ENCODE measurements around the gene RAI1. TPM values are rescaled to one million over a fixed set of nuclear protein-coding genes. Genes with fewer than 3 reads are reported as not detected.
A peak's percentile ranks its signal among the peaks of the same experiment; 100 is the strongest.
"Not testable (repeated sequence)": the region's sequence is repeated elsewhere in the genome, so short reads cannot be mapped to it uniquely, and the experiment has no call there.

RAI1 gene
- polyA plus RNA-seq, 1 donor: 20.1 TPM

DNA sequence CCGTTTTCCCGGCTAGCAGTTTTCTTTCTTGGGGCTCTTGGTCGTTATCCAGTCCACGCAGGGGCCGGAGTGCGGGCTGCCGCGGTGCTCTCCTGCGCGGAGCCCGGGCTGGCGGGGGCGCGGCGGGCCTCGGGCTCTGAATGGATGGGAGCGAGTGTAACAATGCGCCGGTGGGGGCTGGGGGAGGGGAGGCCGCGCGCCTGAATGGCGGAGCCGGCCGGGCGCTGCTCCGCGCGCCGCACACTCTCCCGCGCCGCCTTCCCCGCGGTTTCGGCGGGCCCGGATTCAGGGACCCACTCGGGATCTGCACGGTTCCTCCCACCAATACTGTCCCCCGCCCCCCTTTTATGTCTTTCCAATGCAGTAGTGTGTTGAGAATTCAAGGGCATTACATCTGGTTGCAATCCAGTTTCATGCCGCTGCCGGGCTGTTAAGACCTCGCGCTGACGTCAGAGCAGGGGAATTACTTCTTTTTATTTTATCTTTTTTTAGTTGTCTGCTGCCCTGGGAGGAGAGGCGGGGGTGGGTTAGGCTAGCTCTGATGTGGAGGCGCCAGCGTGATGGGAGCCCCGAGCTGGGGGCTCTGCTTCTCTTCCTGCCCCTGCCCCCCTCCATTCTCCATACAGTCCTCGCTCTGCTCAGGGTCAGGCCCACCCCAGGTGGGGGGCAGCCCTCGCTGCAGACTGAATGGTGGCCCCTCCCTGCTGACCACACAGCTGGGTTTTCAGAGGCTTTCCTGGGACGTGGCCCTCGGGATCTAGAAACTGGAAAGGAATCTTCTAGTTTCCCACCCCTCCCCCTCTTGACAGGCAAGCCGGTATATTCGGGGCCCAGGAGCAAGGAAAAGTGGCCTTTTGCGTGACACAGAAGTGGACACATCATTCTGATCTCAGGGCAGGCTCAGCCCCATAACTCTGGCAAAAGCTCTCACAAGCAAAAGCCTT is 1.8 kb downstream of the RAI1 start:
- DNase-seq: peak; percentile 70

GRCh38 chr17:17683710-17684365 is 2.6 kb downstream of the RAI1 start:
- no peak for DNase-seq

DNA sequence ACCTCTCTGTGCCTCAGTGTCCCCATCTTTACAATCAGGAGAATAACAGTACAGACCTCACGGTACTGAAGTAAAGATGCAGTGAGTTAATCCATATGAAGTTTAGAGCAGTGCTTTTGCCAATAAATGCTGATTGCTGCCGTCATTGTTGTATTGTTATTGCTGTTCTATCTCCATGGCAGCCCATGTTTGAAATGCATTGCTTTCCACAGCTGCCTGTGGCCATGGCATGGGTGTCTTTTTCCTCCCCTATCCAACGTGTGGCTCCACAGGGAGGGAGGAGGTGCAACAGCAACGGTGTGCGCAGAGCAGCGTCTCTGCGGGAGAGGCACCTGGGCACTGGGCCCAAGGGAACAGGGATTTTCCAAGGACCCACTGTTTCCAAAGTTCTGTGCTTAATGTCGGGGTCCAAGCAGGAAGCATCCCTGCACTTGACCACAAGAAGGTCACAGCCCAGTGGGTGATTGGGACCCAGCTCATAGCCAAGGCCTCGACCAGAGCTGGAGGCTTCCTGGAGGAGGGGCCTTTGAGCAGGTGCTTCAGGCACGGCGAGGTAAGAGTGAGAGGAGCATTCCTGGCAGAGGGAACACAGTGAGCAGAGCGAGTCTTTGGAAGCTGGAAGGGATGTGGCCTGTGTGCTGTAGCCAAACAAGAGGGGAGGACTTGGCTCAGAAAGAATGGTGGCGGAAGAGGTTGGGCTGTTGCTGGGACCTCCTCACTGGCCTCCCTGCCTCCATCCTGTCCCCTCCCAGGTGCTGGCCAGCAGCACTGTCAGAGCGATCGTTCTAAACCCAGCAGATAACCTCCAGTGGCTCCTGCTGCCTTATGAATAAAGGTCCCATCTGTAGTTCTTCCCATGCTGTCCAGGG is 3.9 kb downstream of the RAI1 start:
- peak; percentile 73 for DNase-seq

DNA sequence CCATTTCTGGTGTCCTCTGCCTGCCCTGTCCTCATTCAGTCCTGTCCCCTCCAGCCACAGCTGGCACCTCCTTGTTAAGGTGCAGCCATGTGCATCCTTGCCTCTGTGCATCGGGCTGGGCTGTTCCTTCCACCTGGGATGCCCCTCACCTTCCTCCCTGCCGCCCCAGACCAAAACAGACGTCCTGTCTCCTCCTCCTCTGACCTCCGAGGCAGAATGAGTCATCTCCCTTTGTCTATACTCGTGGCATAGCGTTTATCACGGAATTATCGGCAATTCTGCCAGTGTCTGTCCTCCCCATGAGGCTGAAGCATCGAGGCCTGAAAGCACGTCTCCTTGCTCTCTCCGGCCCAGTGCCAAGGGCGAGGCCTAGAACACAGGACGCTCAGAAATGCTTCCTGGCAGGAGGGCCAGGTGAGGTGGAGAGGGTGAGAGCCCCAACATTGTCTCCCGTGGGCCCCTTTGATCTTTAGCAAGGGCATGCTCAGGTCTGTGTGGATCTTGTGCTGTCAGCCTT is 4.6 kb downstream of the RAI1 start:
- no peak for DNase-seq

GRCh38 chr17:17689312-17689711 is 8.1 kb downstream of the RAI1 start:
- no peak for DNase-seq

DNA sequence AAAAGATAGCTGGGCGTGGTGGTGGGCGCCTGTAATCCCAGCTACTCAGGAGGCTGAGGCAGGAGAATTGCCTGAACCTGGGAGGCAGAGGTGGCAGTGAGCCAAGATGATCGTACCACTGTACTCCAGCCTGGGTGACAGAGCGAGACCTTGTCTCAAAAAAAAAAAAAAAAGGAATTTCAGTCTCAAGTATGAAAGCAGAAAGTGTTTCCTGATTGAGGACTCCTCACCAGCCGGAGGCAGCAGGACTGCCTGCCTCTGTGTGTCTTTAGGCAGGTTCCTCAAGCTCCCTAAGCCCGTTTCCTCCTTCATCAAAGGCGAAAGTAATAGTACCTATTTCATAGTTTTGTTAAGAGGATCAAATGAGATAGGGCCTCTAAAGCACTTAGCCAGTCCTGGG is 9.0 kb downstream of the RAI1 start:
- not testable (repeated sequence) for DNase-seq

DNA sequence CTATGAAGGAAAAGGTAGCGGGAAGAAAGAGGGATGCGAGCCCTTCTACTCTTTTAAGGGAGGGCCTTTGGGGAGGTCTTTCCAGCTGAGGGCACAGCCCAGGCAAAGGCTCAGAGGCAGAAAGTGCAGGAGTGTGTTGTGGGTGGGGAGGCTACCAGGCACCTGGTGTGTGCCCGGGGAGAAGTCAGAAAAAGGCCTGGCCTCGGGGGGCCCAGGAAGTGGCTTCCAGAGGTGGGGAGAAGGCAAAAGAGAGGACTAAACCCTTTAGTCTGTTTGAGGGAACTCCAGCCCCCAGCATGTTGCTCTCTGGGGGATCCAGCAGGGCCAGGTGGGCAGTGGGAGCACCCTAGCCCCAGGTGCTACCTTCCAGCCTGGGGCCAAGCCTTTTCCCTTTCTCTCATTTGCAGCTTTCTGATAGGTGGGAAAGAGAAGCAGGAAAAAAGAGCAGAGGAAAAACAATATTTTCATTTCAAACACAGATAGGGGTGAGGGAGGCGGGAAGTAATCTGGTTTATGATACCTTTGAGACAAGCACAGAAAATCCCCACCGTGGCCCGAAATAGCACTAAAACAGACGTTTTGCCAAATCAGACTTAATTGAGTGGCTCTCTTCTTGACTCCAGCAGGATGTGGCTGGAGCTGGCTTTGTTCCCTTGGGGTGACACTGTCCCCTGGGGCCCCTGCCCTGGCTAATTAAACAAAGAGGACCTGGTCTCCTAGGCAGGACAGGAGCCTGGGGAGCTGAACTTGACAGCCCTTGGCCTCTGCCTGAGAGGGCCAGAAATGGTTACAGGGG is 10.4 kb downstream of the RAI1 start:
- DNase-seq: no peak

DNA sequence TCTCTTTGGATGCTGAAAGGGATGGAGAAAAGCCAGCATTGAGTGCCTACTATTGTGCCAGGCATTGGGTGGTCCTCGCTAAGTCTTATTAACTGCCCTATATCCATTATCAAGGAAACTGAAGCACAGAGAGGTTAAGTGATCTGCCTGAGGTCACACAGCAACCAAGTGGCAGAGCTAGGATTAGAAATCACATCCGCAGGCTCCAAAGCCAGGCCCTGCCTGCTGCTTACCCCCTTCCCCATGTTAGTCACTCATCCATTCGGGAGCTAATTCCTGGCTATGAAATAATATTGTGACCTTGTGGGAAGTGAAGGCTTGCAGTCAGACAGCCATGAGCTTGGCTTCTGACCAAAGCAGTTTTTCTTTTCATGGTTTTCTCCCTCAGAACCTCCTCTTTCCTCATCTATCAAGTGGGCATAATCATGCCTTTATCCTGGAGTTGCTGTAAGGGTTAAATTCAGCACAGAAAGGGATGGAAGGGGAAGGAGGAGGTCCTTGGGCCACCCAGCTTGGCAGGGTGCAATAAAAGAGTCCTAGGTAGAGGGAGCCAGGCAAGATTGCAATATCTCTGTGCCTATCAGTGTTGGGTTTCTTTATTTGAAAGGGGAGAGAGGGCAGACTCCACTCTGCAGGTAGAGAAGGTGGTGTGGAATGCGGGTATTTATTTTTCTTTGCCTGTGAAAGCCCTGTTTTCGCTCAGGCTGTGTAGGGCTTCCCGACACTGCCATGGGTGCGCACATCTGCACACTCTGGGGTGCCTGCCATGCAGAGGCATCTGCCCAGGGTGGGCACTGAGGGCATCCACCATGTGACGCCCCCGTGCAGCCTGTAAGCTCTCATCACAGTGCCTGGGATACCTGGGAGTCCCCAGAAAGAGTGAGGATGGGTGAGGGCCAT is 11.3 kb downstream of the RAI1 start:
- no peak for DNase-seq

DNA sequence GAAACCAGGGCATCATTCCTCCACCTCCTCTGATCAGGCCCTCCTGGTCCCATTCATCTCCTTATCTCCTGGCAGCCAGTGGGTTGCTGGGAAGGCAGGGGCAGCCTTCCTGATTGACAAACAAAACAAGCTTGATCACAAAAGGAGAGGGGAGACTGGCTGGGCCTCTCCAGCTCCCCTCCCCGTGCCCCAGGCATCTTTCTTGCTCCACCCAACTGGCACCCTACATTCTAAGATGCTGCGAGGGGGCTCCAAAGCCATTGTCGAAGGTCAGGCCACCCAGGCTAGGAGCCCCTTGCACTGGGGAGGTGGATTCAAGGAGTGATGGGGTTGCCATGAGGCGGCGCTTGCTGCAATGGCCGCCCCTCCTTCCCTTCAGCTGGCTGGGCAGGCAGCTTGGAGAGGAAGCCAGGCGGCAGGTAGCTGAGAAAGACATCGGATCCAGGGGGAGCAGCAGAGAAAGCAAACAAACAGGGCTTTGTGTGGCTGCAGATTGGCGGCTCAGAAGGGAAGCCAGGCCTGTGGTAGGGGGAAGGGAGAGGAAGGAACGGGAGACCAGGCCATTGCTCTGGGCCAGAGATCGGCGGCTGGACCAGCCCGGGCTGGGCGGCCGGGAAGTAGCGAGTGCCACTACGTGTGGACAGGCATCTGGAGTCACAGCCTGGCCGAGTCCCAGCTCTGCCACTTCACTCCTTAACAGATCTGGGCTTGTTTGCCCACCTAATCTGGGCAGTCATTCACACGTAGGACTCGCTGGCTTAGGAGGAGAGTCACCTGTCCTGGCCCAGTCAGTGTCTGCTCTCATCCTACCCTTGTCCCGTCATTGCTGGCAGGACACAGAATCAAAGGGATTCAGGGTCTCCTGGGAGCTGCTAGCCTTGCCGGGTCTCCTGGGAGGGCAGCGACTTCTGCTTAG is 12.3 kb downstream of the RAI1 start:
- DNase-seq: no peak

DNA sequence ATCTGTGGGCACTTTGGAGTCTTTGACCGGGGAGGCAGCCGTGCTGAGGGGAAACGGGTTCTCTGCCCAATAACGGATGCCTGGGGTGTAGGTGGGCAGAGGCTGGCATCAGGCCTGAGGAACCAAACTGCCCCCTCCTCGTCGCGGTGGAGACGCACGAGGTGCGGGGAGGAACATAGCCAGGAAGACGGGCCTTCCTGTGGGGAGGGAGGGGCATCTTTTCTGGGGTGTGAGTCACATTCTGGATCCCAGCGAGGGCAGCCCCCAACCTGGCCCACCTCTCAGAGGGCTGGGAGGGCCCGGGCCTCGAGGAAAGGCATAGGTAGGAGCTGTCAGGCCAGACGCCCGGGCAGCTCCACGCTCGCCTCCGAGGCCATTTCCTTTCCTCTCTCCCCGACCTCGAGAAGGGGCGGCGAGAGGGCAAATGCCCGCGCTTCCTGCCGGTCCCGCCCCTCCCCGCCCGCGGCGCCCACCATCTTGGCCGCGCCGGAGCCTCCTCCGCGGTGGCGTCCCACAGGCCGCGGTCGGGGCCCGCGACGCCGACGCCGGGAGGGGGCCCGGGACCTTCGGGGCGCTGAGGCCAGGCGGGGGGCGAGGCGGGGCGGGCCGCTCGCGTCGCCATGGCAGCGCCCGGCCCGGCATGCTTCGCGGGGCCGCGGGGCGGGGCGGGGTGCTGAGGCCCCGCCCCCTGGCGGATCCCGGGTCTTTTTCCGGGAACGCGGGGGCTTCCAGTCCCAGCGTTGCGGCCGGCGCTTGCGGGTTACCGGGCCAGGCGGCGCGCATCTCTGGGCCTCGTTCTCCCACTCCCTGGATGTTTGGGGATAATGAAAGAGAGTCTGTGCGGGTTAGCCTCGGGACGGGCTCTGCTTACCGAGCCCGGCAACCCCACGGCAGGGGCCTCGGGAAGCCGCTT is 13.2 kb downstream of the RAI1 start:
- DNase-seq: peak; percentile 82

DNA sequence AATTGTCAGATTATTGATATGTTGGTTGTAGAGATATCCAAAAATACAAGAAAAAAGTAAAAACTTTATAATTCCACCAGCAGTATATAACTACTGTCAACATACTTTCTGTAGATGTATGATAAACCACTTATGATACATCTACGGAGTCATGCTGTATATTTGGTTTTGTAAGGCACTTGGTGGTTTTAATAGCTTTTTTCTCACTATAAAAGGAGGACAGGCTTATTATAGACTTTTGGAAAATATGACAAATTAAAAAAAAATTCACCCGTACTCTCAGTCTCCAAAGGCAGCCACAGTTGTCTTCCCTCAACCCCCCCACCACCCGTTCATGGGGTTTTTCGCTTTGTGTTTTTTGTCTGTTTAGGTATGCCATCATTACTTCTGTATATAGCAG is 14.8 kb downstream of the RAI1 start:
- DNase-seq: no peak

DNA sequence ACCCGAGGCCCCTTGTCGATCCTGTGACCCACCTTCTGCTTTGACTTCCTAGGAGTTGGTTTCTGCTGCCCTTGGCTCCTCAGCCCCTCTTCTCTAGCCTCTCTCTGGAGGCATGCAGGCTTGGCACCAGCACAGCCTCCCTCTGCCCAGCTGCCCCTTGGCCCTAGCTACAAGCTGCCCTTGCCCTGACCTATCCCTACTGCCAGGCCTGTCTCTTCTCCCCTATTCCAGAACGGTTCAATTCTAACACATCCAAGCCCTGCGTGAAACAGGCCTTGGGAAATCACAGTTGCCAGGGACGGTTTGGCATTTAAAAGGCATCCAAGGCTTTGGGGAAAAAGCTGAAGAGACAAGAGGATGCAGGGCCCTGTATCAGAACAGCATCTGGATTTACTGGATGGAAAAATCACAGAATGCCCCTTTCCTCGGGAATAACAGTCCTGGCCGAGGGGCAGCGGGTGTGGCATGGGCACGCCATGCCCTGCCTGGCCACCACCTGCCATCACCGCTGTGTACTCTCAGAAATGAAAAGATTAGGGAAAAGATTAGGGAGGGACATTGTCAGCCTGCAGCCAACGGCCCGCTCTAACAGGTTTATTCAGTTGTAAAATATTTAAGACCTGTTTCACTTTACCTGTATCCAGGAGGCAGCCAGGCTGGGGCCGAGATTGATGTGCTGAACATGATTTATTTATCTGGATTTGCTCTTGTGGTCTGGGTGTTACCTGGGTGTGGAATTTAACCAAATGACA is 15.8 kb downstream of the RAI1 start:
- no peak for DNase-seq

DNA sequence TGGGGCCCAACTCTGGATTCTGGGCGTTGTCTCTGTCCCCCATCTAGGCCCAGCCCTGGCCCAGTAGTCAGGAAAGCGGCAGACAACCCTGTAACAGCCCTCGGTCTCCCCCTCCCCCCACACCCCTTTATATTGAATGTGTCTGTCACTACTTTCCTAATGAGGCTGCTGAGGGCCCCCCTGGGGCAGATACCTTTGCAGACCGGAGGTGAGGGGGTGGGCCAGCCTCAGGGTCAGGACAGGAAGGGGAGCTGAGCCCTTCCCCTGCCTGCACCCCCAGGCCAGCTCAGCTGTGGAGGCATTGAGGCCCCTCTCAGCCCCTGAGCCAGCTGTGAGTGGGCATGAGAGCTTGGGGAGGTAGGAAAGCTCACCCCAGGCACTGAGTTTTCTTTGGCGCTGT is 17.1 kb downstream of the RAI1 start:
- DNase-seq: no peak

GRCh38 chr17:17698869-17699351 is 17.7 kb downstream of the RAI1 start:
- no peak for DNase-seq

GRCh38 chr17:17699491-17699890 is 18.2 kb downstream of the RAI1 start:
- DNase-seq: no peak

DNA sequence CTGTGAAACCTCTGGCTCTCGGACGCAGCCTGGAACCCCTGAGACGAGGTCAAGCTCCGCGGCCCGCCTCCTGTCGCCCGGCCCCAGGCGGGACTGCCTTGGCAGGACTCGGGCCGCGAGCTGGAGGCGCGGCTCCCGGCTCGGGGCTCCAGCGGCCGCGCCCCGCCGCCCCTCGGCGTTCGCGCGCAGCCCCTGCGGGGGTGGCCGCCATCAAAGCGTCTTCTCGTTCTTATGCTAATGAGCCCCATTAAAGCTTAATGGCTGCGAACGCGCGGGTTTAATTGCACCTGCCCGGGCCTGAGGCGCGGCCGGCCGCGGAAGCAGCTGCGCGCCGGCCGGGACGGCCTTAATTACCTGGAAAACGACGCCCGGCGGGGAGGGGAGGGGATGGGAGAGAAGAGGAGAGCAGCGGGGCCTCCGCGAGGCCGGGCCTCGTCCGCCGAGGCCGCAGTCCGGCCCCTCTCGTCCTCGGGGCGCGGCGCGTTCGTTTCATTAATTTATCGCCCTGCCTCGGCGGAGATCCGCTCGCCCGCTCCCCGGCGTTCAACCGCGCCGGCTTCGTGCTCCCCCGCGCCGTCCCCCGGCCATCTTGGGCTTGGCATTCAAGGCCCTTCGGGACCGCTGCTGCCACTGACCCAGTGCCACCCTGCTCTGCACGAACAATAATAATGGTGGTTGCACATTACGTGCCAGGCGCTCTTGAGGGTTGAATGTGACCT is 19.2 kb downstream of the RAI1 start:
- DNase-seq: no peak

GRCh38 chr17:17701112-17701511 is 19.9 kb downstream of the RAI1 start:
- no peak for DNase-seq
